Tongue (tissue), 2 donors: ENCODE results near the gene SMARCC2. TPM values are rescaled to one million over a fixed set of nuclear protein-coding genes. Genes with fewer than 3 reads are reported as not detected.
A peak's percentile ranks its signal among the peaks of the same experiment; 100 is the strongest.

Source experiments
- DNase-seq: peaks from one replicate; pipeline ENCODE4 v3.0.0-alpha.2; 2015
- total RNA-seq: library from RNA; depleted of rRNA; stranded (reverse); fragments of >200 nt; gene quantifications from one replicate; pipeline ENCODE4 v1.2.3, GENCODE V29; 2014

The SMARCC2 gene
- total RNA-seq, 1 donor from 2014 or later, result 49.0 TPM

DNA sequence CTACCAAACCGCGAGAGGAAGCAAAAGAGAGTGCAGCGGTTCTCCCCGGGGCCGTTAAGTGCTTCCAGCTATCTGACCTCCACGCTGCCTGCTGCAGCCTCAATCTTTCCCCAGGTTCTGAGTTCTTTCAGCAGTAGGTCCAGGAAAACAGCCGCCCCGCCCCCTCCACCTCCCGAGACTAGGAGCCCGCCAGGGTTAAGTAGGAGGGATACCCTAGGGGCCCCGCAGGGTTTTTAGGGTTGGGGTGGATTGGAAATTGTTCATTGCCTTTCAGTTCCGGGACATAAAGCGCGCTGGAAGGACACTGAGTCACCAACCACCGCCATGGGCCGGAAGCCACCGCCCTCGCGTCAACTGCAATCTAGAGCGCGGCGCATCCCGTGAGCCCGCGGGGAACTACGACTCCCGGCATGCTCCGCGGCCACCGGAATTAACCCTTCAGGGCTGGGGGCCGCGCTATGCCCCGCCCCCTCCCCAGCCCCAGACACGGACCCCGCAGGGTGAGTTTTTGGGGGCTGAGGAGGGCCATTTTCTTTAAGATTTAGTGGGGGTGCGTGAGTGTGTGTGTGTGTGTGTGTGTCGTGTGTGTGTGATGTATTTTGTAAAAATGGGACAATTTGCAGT, 37.0 kb downstream of the SMARCC2 start, which contains the start of gene MYL6B:
TSS of gene MYL6B (plus strand) at position 456 of the 624 bp plus-strand sequence. CDS start 1,332 bp downstream, outside the sequence.
- peak; percentile 97 for DNase-seq

DNA sequence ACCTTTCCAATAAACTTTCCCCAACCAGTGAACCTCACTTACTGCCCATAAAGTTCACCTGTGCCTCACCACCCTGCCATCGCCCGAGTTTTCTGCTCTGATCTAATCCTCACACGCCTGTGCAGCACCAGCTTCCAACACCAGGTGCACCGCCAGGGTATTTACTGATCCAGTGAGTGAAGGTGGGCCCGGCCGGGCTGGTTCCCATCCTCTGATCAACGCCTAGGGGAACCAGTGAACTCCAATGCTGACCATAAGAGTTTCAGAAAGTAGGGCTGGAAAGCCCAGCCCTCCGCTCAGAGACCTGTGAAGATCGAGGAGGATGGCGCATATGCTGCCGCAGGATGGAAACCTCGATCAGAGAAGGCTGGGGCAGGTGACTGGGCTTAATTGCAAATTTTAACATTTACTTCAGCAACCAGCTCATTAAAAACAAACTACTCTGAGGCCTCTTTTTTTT, 37.6 kb downstream of the SMARCC2 start:
- peak; percentile 50 for DNase-seq

DNA sequence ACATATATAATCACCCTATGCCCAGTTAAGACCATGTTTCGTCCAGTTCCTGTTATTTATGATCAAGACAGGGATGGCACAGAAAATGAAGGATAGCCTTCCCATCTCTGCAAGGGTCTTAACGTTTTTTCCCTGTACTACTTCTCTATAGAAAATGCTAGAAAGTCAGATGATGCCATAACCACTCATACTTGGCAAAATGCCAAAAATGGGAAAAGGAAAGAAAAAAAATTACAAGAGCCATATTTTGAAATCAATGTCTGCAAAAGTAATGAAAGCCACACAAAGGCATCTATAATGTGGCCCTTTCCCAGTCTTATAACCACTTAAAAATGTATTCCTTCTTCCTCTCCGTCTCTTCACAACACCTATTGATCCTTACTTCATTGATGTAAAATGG, 38.7 kb downstream of the SMARCC2 start:
- no peak for DNase-seq

DNA sequence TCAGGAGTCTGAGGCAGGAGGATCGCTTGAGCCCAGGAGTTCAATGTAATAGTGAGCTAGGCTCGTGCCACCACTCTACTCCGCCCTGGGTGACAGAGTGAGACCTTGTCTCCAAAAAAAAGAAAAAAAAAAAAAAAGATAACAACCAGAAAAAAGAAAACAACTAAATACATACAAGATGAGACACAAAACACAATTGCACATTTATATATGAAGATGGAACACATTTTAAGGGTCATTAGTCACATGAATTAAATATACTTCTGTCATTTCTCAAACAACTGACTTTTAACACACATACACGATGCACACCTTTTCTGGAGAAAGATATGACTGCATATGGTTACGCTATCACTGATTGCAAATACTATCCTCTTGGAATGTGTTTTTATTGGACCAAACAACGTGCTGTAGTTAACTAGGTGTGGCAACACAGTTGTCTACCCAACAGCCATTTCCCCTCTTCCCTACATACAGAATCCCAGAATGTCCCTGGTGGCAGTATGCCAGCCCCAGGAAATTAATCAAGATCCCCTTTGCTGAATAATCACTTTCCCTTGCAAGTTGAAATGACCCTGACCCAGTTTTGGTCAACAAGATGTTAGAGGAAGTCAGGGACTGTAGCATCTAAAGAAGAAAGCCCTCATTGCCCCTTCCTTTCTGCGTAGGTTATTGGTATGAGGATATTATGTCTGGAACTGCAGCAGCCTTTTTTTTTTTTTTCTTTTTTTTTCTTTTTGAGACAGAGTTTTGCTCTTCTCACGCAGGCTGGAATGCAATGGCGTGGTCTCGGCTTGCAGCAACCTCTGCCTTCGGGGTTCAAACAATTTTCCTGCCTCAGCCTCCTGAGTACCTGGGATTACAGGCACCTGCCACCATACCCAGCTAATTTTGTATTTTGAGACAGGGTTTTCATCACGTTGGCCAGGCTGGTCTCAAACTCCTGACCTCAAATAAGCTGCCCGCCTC, 42.5 kb downstream of the SMARCC2 start:
- no peak for DNase-seq

DNA sequence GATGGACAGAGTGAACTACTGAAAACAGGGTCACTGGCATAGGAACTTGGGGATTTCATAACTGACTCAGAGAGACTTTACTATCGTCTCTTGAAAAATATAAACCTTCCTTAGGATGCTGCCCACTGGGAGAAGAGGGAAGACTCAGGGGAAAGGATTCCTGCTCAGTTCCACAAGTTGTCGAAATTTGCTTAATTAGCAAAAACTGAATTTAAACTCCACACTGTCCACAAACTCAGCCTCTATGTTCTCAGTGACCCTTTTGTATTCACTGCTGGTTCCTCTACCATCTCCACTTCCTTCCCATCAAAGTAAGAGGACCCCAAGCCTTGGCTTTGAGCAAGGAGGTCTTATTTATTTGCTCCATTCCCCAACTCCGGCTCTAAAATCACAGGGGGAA, 44.1 kb downstream of the SMARCC2 start:
- no peak for DNase-seq

DNA sequence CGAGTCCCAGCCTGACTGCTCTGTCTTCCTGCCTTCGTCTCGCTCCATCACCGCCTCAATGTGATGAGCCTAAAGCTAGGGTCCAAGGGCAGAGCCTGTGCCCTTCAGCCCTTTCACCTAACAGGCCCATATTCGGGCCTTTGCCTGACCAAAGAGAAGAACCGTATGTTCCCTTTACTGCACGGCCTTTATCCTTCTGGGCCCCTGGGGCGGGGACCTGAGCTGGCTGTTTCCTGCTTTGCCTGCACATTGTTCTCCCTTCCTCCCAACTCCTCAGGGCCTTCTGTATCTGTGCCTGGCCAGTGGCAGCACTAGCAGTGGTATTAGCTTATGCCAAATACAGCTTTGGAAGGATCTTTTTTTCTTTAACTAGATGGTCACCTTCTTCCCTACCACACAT, 45.4 kb downstream of the SMARCC2 start:
- DNase-seq, result no peak

DNA sequence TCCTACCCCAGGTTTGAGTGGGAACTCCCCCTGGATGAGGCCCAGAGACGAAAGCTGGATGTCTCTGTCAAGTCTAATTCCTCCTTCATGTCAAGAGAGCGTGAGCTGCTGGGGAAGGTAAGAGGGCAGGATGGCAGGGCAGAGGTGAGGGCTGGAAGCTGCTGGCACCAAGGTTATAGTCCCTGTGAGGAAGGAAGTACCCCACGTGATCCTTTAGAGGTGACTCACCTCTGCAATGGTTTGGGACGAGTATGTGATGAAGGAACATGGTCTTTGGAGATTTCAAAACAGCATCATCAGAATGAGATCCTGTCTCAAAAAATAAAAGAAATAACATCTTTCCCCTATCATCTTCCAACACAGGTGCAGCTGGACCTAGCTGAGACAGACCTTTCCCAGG, 46.1 kb downstream of the SMARCC2 start:
- no peak for DNase-seq

DNA sequence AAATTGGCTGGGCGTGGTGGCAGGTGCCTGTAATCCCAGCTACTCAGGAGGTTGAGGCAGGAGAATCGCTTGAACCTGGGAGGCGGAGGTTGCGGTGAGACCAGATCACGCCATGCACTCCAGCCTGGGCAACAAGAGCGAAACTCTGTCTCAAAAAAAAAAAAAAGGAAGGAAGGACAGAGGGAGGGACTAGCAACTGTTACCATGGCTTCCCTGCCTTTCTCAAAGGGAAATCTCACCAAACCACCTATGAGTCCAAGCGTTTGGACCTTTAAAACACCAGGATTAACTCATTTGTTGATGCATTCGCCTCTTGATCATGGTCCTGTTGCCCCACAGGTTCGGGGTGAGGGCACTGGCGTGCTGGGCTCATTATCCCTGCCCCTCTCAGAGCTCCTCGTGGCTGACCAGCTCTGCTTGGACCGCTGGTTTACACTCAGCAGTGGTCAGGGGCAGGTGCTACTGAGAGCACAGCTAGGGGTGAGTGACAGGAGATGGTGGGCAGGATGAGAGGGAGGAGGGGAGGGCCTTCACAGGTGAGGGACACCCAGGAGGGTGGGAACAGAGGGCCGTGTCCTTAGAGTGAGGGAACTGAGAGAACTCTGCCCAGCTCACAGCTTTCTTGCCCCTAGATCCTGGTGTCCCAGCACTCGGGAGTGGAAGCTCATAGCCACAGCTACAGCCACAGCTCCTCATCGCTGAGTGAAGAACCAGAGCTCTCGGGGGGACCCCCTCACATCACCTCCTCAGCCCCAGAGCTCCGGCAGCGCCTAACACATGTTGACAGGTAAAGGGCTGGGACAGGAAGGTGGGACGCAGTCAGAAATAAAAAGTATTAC, 47.1 kb downstream of the SMARCC2 start:
- DNase-seq, result no peak

DNA sequence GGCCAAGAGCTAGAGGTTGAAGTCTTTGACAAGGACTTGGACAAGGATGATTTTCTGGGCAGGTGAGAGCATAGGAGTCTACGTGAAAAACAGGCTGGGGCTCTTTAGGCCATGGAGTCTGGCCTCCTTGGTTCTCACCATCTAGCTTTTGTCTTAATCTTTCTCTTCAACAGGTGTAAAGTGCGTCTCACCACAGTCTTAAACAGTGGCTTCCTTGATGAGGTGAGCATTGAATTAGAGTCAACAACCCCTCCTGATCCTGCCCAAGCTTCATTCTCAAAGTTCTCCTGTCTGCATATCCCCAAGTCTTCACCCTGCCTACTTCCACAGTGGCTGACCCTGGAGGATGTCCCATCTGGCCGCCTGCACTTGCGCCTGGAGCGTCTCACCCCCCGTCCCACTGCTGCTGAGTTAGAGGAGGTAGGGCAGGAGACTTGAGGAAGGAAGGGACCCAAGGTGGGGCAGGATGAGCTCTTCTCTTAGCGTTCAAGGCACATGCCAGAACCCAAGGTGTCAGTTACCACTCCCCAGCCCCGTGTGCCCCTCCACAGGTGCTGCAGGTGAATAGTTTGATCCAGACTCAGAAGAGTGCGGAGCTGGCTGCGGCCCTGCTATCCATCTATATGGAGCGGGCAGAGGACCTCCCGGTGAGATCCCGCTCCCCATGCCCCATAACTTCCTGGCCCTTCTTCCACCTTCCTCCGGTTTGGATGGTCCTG, 51.3 kb downstream of the SMARCC2 start:
- DNase-seq, result no peak

DNA sequence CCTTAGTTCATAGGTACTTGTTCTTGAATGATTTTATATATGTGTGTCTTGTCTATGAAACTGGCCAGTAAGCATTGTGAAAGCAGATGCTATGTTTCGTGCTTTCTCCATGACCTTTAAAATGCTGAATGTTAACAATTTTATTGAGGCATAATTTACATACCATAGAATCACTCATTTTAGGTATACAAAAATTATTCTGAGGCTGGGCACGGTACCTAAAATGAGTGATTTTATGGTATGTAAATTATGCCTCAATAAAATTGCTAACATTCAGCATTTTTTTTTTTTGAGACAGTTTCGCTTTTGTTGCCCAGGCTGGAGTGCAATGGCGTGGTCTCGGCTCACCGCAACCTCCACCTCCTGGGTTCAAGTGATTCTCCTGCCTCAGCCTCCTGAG, 54.4 kb downstream of the SMARCC2 start:
- DNase-seq, result no peak

DNA sequence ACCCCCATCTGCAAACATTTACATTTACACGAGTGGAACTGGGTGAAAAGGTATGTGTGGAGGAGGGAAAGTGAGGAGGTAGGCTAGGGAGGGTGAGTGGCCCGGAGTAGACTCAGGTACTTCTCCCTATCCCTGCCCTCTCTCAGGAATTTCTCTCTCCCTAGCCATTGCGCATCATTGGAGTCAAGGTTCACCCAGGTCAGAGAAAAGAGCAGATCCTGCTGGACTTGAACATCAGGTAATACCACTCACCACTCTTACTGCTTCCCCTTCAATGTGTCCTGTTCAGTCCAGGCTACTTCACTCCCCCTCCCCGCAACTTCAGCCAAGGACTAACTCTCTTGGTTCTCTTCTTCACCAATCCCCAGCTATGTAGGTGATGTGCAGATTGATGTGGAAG, 58.4 kb downstream of the SMARCC2 start:
- DNase-seq, result no peak

DNA sequence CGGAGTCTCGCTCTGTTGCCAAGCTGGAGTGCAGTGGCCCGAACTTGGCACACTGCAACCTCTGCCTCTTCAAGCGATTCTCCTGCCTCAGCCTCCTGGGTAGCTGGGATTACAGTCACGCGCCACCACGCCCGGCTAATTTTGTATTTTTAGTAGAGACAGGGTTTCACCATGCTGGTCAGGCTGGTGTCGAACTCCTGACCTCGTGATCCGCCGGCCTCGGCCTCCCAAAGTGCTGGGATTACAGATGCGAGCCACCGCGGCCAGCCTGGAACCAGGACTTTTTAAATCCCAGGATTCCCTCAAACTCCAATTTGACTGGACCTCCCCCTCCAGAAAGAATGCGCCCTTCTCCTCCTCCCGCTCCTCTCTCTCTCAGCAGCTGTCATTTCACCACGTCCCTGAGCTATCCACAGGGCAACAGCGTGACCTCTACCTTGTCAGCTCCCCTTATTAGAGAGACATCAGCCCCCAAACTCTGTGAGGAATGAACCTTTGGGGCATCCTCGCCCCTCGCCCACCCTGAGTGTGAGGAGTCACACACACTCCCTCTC, 59.3 kb downstream of the SMARCC2 start:
- DNase-seq, result no peak

DNA sequence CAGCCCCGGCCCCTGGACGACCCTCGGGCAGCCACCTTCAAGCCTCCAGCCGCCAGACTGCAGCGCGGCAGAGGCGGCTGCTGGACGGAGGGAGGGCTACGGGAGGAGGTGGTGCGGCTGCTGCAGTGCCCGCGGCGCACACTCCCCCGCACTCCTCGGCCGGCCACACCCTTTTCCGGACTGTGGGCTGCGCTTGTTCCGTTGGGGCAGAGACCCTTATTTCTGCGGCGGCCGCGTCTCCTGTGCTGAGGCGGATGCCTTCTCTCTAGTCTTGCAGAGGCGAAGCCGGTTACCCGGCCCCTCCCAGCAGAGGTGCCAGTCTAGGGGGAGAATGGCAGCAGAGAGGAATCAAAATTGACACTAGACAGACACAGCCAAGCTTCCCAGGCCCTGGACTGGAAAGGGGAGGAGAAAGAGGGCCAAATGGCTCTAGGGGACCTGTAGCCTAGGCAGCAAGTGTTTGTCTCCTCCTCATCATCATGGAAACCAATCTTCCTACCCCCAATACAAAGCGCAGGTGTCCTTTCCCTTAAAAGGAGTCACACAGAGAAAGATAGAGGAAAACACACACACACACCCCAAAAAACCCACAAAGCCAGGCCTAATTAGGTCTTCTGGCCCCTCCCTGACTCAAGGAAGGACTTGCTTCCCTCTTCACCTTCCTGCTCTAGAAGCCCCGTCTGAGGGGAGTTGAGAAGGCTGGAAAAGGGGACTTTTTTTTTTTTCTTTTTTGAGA, 59.9 kb downstream of the SMARCC2 start:
- peak; percentile 79 for DNase-seq

DNA sequence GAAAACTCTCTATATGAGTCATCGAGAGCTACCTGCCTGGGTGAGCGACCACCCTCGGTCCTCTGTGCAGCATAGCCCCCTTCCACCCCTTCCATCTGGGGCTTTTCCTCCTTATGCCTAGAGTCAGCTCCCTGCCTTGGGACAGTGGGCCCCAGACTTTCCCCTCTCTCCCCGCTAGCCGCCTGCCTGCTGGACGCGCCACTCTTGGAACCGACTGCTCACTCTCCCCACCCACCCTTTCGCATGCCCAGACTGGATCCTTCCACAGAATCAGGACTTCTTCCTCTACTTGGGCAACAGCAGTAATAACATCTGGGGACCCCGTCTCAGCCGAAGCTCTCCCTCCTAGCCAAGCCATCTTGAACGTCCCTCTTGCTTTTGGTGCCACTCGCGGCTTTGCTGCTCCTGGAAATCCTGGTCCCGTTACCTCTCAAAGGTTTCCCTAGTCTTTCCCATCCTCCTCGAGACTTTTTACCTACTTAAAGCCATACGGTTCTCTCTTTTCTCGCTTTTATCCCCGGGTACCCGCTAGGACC, 60.5 kb downstream of the SMARCC2 start:
- DNase-seq, result peak; percentile 51

DNA sequence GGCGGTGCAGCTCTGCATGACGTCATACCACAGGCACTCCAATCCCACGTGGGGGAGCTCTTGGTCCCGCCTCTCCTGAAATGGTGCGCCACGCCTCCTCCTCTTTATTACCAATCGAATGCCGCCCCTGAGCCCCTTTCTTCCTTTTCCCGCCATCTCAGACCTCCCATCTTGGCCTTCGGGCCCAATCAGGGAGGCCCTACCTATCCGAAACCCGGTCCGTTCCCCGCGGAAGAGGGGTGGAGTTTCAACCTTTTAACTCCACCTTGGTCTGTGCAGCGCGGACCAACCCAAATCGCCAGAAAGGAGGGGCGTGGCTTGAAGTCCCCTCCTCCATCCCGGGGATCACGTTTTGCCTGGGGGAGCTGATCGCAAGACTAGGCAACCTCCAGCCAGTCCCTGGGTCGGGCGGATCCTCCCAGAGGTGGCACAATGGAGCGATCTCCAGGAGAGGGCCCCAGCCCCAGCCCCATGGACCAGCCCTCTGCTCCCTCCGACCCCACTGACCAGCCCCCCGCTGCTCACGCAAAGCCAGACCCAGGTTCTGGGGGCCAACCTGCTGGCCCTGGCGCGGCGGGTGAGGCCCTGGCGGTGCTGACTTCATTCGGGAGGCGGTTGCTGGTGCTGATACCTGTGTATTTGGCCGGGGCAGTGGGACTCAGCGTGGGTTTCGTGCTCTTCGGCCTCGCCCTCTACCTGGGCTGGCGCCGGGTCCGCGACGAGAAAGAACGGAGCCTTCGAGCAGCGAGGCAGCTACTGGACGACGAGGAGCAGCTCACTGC, 61.2 kb downstream of the SMARCC2 start, which contains the start of gene ESYT1:
TSS of gene ESYT1 (plus strand) at position 380 of the 782 bp plus-strand sequence. CDS start at position 433, 53 bp downstream.
- peak; percentile 100 for DNase-seq

DNA sequence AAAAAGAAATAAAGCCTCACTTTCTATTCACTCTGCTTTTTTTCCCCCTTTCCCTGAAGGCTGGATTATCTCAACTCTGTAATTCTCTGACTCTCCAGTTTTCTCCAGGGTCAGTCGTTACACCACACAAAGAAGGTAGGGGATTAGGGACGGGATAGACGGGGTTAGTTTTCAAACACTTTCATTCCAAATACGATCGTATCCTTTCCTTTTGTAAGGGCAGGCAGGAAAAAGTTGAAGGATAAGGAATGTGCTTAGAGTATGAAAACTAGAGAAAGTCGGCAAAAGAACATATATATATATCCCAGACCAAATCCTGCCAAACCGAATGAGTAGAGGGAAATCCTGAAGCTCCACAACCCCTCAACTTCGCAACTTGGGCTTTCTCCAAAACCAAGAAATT, 61.8 kb downstream of the SMARCC2 start:
- no peak for DNase-seq

DNA sequence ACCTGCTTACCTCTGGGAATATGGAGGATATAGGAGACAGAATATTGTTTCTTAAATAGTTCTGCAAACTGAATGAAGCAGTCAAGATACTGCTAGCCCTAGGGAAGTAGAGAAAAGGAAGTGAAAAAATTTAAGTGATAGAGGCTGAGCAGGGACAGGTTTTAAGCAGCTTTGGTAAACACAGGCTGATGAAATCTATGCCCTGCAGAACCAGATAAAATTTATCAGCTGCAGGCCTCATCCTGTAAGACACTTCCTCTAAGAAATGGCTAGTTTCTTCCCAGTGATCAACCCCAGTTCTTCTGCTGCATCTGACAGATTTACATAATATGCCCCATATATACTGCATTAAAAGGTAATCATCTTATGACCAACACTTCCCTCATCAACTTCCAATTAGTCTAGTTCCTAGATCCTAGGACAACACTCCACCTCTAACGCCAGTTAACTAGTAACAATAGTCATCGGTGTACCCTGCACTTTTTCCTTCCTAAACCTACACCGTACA, 62.5 kb downstream of the SMARCC2 start:
- DNase-seq, result no peak

DNA sequence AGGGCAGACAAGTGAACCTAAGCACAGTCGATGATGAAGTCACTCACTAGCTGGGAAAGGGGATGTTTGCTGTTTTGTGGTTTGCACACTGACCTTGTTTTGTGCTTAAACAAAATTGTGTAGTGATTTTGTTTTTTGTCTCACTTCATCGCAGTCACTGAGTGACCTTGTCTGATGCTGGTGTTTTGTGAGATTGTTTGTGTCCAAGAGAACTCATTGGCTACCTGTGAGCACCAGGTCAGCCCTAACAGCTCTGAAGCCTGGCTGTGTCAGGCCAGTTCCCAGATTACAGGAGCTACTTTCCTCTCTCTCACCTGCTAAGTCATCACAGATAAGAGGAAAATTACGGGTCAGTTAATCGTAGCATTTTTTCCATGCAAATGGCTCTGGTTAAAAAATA, 65.2 kb downstream of the SMARCC2 start:
- DNase-seq, result no peak

DNA sequence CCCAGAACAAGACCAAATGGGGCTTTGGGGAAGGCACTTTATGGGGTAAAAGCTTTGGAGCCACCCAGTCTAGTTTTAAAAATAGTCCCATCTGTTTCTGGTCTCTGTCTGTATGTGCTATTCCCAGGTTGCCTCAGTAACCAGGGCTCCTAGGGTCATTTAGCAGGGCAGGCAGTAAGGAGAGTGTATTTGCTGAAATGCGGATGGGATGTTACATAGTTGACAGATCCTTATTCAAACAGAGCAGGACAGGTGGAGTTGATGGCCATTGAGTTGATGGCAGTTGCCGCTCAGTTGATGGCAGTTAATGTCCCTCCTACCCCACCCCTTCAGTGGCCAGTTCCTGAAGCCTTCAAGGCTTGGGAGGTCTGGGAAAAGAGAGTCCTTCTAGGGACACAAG, 66.6 kb downstream of the SMARCC2 start:
- peak; percentile 33 for DNase-seq
